IPS DF 6.9 (cell line): ENCODE results near the gene CLDN9.

ENCODE experiments used
- DNase-seq: peaks from one replicate; pipeline ENCODE4 v3.0.0-alpha.2; 2013; ENCODE audit warnings: low read depth, low spot score
- H3K27ac ChIP-seq: one replicate; pipeline ENCODE4 v1.5.1; 2013; ENCODE audit warnings: low read length, control low read depth
- H3K27me3 ChIP-seq: 2 replicates; pipeline ENCODE4 v1.6.1; 2013; ENCODE audit warnings: mild to moderate bottlenecking, low read length; ENCODE audit not compliant: control insufficient read depth, insufficient read depth
- H3K36me3 ChIP-seq: 2 replicates; pipeline ENCODE4 v1.6.1; 2013; ENCODE audit warnings: low read length; ENCODE audit not compliant: control insufficient read depth, insufficient read depth
- H3K4me1 ChIP-seq: 2 replicates; pipeline ENCODE4 v1.6.1; 2013; ENCODE audit warnings: low read length; ENCODE audit not compliant: control insufficient read depth, insufficient read depth
- H3K4me3 ChIP-seq: 2 replicates; pipeline ENCODE4 v1.5.1; 2013; ENCODE audit warnings: mild to moderate bottlenecking, low read length
- H3K9me3 ChIP-seq: 2 replicates; pipeline ENCODE4 v1.6.1; 2013; ENCODE audit warnings: low read length, inconsistent platforms; ENCODE audit not compliant: control insufficient read depth, insufficient read depth
- WGBS: extraction: QIAGEN DNeasy Blood & Tissue Kit; methylation state at CpG from one replicate; pipeline ENCODE4 v1.1.7; 2013; ENCODE audit warnings: mixed read lengths, missing lambda C conversion rate; ENCODE audit not compliant: insufficient read length, insufficient coverage; 5-methylcytosine and 5-hydroxymethylcytosine counted together

CLDN9 gene

DNA sequence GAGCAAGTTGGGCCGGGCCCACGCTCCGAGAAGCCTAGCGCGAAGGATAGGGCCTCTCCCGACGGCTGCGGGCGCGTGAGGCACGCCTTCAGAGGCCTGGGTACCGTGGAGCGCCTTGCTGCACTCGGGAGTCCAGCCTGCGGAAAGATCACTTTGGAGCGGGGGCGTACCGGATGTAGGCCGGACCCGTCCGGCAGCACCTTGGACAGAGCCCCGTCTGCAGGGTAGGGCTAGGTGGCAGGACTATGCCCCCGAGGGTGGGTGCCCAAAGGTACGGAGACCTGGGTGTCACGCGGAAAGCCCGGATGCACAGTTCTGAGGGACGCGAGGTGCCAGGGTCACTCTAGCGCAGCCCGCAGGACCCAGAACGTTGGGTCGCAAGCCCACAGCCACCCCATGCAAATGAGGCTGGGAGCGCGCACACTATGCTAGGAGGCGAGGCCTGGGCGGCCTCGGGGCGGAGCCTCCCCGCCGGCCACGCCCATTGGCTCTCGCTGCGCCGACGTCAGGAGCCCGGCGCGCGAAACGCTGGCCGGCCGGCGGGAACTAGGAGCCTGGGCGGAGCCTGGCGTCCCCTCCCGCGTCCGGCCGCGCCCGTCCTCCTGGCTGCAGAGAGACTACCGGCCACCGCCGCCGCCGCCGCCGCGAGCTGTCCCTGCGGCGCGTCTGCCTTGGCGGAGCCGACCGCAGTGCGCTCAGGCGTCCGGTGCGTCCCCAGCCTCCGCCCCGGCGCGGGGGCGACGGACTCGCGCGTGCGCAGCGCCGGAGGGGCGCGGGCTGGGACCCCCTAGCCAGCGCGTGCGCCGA is 43.8 kb upstream of the CLDN9 start, which contains the start of gene PAQR4:
Gene PAQR4 (plus strand): TSS at position 611 of the 807 bp plus-strand sequence. CDS start 327 bp downstream, outside the sequence.
- no peak for DNase-seq
- H3K9me3 ChIP-seq, result no peaks in the 10 kb centered on the region
- peaks cover 6% of the 10 kb centered on the region for H3K4me1 ChIP-seq
- H3K4me3 ChIP-seq, result peak within 1 kb of the TSS; percentile 92
- WGBS, result no CpG with 5 or more reads among the region's 98 CpGs
- H3K36me3 ChIP-seq, result peaks cover 13% of the 10 kb centered on the region; the same call in 1 of the 2 replicates
- H3K27ac ChIP-seq, result no peak within 1 kb of the TSS
- no peaks in the 10 kb centered on the region; the same call in 1 of the 2 replicates for H3K27me3 ChIP-seq

DNA sequence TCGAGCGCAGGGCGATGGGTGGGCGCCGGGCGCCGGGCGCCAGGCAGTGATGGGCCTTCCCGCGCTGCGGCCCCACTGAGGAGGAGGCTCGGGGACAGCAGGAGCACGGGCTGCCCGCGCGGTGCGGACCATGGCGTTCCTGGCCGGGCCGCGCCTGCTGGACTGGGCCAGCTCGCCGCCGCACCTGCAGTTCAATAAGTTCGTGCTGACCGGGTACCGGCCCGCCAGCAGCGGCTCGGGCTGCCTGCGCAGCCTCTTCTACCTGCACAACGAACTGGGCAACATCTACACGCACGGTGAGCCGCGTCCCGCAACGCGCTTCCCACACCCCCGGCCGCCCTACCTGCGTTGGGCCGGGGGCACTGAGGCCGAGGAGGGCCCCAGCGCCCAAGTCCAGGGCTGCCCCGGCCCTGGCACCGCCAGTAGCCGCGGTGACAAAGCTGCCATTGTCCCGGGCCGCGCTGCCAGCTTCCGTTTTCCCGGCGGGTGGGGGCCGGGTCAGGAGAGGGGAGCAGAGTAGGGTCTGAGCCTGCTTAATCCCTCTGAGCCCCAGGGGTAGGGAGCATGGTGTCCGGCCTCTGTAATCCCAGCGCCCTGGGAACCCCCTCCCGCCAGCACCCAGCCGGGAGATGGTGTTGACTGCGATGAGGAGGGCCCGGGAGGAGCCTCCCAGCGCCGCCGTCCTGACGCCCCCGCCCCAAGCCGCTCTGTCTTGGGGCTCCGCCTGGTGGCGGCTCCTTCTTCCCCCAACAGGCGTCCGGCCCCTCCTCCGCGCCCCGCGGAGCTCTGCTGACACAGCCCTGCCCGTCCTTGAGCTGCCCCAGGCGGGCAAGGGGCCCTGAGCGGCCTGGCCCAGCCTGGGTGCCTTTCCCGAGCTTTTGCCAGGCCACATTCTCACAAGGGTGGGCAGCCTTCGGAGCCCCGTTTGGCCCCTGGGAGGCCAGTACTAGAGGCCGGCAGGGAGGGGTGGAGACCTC is 42.9 kb upstream of the CLDN9 start:
- Histone ChIP-seq H3K9me3 (no peaks in the 10 kb centered on the region), H3K27me3 (no peaks in the 10 kb centered on the region; the same call in 1 of the 2 replicates), H3K4me3 (peak overlapping the region; percentile 92), H3K36me3 (peaks cover 22% of the 10 kb centered on the region), H3K27ac (no peak overlapping the region), H3K4me1 (peaks cover 6% of the 10 kb centered on the region)
- no peak for DNase-seq
- no CpG with 5 or more reads among the region's 83 CpGs for WGBS

DNA sequence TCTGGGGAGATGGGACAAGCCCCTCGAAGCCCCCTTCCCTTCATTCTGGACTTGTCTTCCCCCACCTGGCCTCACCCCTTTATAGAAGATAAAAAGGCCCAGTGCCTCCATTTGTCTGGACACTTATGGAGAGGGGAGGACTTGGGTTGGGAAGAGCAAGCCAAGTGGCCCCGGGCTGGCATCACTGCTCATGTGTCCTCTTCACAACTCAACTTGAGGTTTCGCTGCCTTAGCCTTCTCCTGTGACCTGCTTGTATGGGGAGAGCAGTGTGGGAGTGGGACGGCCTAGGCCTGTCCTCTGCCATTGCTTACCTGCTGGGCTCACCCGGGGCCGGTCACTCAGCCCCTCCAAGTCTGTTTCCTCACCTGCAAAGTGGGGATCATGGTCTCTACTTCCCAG is 42.2 kb upstream of the CLDN9 start:
- WGBS, result no CpG with 5 or more reads among the region's 6 CpGs
- DNase-seq, result no peak
- Histone ChIP-seq H3K4me1 (peaks cover 6% of the 10 kb centered on the region), H3K27ac (no peak overlapping the region), H3K4me3 (peak overlapping the region; percentile 92; the same call in 1 of the 2 replicates), H3K27me3 (no peaks in the 10 kb centered on the region; the same call in 1 of the 2 replicates), H3K9me3 (no peaks in the 10 kb centered on the region), H3K36me3 (peaks cover 29% of the 10 kb centered on the region)

DNA sequence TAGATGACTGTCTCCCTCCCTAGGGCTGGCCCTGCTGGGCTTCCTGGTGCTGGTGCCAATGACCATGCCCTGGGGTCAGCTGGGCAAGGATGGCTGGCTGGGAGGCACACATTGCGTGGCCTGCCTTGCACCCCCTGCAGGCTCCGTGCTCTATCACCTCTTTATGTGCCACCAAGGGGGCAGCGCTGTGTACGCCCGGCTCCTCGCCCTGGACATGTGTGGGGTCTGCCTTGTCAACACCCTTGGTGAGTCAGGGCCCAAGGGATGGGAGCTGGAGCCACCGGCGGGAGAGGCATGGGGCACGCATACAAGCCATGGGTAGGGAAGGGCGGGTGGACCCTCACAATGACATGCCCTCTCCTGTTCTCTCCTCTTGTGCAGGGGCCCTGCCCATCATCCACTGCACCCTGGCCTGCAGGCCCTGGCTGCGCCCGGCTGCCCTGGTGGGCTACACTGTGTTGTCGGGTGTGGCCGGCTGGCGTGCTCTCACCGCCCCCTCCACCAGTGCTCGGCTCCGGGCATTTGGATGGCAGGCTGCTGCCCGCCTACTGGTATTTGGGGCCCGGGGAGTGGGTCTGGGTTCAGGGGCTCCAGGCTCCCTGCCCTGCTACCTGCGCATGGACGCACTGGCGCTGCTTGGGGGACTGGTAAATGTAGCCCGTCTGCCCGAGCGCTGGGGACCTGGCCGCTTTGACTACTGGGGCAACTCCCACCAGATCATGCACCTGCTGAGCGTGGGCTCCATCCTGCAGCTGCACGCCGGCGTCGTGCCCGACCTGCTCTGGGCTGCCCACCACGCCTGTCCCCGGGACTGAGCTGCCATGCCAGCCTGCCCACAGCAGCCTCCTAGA is 41.4 kb upstream of the CLDN9 start:
- Histone ChIP-seq H3K27ac (no peak overlapping the region), H3K36me3 (peaks cover 37% of the 10 kb centered on the region), H3K9me3 (no peaks in the 10 kb centered on the region), H3K4me3 (no peak overlapping the region), H3K4me1 (peaks cover 6% of the 10 kb centered on the region), H3K27me3 (no peaks in the 10 kb centered on the region; the same call in 1 of the 2 replicates)
- DNase-seq, result no peak
- WGBS, result no CpG with 5 or more reads among the region's 35 CpGs

DNA sequence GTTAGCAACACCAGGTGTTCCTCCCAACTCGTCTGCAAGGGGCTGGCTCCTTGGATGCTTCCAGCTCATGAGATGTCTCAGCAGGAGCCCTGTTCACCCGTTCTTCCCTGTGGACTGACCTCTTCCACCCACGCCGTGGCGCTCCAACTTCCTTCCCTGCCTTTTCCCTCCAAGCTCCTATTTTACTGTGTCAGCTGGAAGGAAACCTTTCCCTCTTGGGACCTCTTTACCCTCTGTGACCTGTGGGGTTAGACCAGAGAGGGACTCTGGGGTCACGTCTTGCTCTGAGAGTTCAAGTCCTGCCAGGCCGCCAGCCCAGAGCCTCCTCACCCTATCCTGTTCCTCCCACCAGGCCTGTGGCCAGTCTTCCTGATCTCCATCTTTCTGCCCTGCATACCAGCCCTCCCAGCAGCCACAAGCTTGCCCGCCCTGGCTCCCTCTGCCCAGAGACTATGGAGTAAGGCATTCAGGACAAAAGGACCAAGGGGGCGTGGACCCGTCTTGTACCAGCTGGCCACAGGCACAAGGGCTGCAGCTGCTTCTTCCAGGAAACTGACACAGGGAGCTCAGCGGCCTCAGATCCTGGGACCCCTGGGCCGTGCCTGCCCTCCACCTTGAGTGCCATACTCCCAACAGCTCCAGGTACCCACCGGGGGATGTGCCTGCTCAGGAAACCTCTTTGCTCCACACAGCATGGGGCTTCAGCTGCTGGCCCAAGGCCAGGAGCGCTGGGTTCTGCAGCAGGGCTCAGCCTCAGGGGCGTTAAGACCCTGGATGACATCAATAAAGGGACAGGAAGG is 40.5 kb upstream of the CLDN9 start:
- WGBS, result no CpG with 5 or more reads among the region's 15 CpGs
- Histone ChIP-seq H3K27ac (no peak overlapping the region), H3K4me3 (no peak overlapping the region), H3K9me3 (no peaks in the 10 kb centered on the region), H3K36me3 (peaks cover 41% of the 10 kb centered on the region), H3K27me3 (no peaks in the 10 kb centered on the region), H3K4me1 (peaks cover 6% of the 10 kb centered on the region)
- DNase-seq, result no peak

DNA sequence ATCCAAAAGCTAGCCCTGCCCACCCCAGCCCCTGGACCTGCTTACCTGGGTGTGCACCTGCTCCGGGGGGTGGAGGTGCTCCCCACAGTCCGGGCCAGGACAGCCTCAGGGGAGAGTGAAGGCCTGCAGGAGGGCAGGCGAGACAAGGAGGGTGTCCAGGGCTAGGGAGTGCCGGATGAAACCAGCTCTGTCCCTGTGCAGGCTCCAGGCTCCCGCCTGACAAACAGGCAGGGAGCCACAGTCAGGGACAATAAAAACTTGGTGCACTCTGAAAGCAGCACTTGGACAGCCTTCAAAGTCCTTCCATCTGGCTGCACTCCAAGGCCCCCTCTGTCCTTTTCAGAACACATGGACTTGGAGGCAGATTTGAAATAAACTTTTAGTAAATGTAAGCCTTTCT is 39.6 kb upstream of the CLDN9 start:
- Histone ChIP-seq H3K9me3 (no peaks in the 10 kb centered on the region), H3K4me1 (peaks cover 4% of the 10 kb centered on the region), H3K27ac (no peak overlapping the region), H3K4me3 (no peak overlapping the region), H3K27me3 (no peaks in the 10 kb centered on the region), H3K36me3 (peaks cover 41% of the 10 kb centered on the region)
- no CpG with 5 or more reads among the region's 5 CpGs for WGBS
- no peak for DNase-seq

DNA sequence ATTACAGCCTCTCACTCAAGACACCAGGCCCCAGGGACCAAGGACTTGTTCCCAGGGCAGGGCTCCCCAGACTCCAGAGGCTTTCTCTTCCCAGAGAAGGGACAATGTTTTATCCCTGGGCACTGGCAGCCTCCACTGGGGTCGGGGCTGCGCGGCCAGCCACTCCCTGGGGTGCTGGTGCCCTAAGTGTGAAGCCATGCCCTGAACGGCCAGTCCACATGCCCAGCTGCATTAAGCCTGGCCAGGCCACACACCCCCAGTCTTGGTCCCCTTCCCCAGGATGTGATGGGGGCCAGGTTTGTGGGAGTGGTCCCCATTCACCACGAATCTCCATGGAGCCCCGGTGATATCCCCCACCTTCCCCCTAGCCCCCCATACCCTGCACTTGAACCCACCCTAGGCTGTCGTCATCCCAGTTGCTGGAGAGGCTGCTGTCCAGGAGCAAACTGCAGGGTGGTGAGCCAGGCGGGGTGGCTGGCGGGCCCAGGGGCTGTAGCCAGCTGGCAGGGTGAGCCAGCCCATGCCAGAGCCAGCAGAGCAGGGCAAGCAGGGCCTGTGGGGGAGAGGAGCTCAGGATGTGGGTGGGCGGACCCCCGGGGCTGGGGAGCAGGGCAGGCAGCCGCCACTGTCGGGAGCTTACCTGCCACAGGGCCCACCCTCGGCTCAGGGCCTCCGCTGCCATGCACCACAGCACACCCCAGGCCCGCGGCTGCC is 39.0 kb upstream of the CLDN9 start:
- Histone ChIP-seq H3K4me3 (no peak overlapping the region), H3K9me3 (no peaks in the 10 kb centered on the region), H3K27ac (no peak overlapping the region), H3K36me3 (peaks cover 41% of the 10 kb centered on the region), H3K4me1 (no peaks in the 10 kb centered on the region; the same call in 1 of the 2 replicates), H3K27me3 (no peaks in the 10 kb centered on the region)
- no CpG with 5 or more reads among the region's 17 CpGs for WGBS
- no peak for DNase-seq

DNA sequence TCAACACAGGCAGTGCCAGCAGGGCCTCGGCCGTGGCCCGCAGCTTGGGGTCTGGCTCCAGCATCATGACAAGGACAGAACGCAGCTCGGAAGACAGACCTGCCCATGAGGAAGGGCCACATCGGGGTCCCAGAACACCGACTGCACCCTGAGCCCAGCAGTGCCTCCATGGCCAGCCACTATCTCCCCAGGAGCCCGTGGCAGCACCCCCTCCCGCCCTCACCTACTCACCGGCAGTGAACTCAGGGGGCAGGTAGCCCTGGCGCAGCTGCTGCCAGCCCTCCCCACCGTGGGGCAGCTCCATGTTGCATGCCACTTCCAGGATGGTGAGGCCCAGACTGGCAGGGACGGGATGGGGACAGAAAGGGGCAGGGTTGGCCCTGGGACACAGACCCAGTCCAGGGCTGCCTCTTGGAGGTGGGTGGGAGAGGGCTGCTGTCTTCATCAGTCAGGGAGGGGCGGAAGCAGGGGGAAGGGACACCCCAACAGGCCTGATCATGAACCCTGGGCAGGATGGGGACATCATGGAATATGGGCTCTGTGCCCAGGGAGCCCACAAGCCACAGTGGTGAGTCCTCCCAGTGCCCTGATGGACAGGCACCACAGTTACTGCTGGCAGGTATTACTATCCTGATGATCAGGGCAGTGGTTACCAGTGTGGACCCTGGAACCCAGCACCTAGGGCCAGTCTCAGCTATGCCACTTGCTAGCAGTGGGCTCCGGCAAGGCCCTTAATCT is 38.2 kb upstream of the CLDN9 start:
- H3K27ac ChIP-seq, result no peak overlapping the region
- H3K4me3 ChIP-seq, result no peak overlapping the region
- no peaks in the 10 kb centered on the region for H3K9me3 ChIP-seq
- H3K36me3 ChIP-seq, result peaks cover 41% of the 10 kb centered on the region
- H3K27me3 ChIP-seq, result no peaks in the 10 kb centered on the region
- no peaks in the 10 kb centered on the region; the same call in 1 of the 2 replicates for H3K4me1 ChIP-seq
- DNase-seq, result no peak
- WGBS, result no CpG with 5 or more reads among the region's 15 CpGs
